NK-92 treated with Interleukin-12 subunit alpha and Interleukin-12 subunit beta, amount 100 ng/mL, for 24 hours (cell line): ENCODE results near the gene AXIN2.
A peak's percentile ranks its signal among the peaks of the same experiment; 100 is the strongest.

Source experiments
- DNase-seq: peaks from one replicate; lab custom pipeline; 2025; lab: John Stamatoyannopoulos, UW

The AXIN2 gene

DNA sequence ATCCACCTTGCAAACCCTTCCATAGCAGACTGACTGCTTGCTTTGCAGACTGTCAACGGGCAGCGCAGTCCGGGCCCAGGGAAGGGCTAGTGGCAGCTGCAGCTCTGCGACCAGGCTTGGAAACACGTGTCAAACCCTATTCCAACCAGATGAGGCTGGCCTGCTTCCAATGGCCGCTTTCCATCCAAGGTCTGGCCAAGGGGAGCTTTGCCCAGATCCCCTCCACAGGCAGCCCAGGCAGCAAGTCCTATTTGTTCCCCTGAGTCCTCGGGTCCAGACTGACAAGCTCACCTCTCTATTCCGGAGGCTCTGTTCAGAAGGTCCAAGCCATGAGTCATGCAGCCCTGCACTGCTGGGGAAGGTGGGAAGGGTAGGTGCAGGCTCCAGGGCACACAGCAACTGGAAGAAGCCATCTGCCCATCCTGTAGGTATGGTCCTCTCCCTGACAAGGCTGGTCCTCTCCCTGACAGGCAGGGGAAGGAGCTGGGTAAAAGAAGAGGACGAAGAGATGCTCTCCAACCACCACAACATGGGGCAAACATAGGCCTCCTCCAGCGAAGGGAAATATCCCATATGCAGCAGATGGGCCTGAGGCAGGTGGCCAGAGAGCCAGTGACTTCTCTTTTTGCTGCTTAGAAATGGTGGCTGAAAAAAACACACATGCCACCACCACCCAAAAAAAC is 22.6 kb upstream of the AXIN2 start:
- DNase-seq, result no peak

- no peak for DNase-seq
These were observed 15.5 kb upstream of the AXIN2 start for GRCh38 chr17:65576939-65577338.

DNA sequence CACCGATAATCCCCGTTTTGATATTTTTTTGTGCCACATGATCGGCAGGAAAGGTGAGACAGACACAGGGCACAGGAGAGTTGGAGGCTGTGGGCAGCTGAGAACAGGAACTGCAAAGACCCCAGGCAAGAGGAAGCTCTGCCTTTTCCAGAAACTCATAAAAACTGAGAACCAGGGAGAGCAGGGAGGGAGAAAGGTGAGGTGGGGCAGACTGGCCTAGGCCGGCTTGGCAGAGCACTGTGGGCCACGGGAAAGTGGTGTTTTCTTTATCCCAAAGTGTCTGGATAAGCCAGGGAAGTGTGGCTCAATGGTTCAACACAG is 11.8 kb upstream of the AXIN2 start:
- DNase-seq, result no peak

DNA sequence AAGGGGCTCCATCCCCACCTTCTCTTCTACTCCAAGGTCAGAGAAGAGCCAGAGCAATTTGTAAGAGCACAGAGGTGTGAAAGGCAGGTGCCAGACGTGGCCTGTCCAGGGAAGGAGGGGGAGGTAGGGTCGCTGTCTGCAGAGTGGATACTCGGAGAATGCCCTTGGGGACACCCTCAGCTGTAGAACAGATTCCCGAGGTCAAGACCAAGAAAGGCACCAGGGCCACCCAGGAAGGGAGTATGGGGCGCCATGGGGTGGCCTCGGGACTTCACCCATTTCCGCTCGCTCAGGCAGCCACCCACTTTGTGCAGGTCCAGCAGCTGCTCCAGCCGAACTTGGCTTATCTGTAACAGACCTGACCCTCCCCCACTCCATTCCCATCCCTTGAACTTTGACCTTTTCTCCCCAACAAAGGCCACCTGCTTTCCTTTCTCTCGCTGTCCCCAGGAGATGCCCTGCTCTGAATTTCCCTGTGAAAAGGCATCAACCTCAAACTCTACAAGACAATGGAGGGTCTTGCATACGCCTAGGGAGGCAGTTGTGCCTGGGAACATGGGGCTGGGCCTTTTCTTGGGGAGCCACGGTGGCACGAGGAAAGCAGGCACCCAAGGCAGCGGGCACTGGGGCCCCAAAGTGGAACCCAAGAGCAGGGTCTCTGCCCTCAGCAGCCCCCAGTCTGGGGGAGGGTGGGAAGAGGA is 11.3 kb upstream of the AXIN2 start:
- no peak for DNase-seq

GRCh38 chr17:65572186-65572580 is 10.7 kb upstream of the AXIN2 start:
- no peak for DNase-seq

- DNase-seq, result no peak
These were observed 7.5 kb upstream of the AXIN2 start for GRCh38 chr17:65568918-65569317.

GRCh38 chr17:65567566-65567965 is 6.1 kb upstream of the AXIN2 start:
- no peak for DNase-seq

- DNase-seq, result no peak
These were observed 4.1 kb upstream of the AXIN2 start for GRCh38 chr17:65565559-65565958.

- no peak for DNase-seq
These were observed 3.3 kb upstream of the AXIN2 start for GRCh38 chr17:65564793-65565192.

- DNase-seq, result no peak
These were observed 721 bp upstream of the AXIN2 start for GRCh38 chr17:65562206-65562531.

- no peak for DNase-seq
These were observed 608 bp downstream of the AXIN2 start for GRCh38 chr17:65560628-65561451.

DNA sequence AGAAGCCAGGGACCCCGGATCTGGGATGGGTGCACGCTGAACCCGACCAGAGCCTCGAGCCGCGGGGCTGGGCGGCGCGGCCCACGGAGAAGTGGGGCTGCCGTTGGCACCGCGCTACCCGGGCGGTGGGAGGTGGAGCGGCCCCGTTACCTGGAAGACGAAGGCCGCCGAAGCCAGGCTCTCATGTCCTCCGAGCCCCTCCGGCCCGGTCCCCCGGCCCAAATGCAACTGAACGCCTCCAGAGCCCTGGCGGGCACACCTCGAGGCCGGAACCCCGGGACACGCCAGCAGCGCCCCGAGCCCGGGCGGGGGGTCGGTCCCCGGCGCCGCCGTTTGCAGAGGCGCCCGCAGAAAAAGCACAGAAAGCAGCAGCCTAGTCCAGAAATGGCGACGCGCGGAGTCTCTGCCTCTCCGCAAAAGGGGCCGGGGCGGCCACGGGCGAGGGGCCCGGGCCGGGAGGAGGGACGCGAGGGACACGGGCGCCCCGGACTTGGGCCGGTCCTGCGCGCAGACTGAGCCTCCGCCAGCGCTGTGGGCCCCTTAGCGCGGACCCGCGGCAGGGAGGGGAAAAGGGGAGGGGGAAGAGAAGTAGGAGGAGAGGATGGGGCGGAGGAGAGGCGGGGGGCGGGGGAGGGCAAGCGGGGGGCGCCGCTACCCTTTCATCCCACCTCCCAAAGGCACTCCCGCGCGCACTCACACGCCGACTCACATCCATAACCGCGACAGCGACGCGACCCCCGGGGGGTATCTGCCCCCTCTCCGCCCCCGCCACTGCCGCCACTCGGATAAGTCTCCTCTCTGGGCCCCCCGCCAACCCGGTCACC is 1.4 kb downstream of the AXIN2 start:
- no peak for DNase-seq

GRCh38 chr17:65559461-65559803 is 2.0 kb downstream of the AXIN2 start:
- DNase-seq, result no peak

GRCh38 chr17:65558683-65559460 is 2.6 kb downstream of the AXIN2 start:
- no peak for DNase-seq

DNA sequence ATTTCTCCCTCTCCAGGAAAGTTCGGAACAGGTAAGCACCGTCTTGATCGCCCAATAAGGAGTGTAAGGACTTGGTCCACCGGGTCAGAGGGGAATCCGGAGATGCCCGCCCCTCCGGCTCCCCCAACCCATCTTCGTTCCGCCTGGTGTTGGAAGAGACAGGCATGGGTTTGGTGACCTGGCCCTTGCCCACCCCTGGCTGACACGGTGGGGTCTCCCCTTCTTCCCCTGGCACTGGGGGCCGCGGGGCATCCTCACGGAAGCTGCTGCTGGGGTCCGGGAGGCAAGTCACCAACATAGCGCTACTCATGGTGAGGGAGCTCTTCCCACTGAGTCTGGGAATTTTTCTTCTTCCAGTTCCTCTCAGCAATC is 3.2 kb downstream of the AXIN2 start:
- DNase-seq, result no peak

DNA sequence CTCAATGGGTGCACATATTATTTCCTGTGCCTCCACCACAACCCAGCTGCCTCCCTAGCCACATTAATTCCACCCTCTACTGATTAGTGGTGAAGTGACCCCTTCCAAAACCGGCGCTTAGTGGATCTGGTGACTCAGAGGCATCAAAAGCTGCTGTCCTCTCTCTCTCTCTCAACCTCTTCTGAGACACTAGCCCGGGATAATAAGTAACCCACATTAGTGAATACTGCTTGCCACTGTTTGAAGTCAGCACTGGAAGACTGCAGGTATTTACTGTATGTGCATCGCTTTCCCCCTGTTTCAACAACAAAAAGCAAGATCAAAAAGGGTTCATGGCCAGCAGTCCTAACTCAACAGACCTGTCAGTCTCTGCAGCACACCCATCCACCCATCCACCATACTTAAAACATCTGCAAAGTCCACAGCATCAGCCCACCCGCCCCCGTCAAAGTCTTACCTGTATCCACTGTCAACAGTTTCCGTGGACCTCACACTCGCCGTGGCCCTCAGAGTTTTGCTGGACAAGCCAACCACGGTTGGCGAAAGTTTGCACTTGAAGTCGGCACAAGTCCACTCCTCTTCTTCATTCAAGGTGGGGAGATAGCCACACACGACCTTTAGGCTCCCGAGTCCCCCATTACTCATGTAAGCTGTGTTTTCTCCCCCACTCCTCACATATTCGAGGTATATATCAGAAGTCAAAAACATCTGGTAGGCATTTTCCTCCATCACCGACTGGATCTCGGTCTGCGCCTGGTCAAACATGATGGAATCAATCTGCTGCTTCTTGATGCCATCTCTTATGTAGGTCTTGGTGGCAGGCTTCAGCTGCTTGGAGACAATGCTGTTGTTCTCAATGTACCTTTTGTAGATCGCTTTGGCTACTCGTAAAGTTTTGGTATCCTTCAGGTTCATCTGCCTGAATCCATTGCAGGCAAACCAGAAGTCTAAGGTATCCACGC is 3.8 kb downstream of the AXIN2 start:
- no peak for DNase-seq

- DNase-seq, result no peak
These were observed 4.5 kb downstream of the AXIN2 start for GRCh38 chr17:65556910-65557348.

DNA sequence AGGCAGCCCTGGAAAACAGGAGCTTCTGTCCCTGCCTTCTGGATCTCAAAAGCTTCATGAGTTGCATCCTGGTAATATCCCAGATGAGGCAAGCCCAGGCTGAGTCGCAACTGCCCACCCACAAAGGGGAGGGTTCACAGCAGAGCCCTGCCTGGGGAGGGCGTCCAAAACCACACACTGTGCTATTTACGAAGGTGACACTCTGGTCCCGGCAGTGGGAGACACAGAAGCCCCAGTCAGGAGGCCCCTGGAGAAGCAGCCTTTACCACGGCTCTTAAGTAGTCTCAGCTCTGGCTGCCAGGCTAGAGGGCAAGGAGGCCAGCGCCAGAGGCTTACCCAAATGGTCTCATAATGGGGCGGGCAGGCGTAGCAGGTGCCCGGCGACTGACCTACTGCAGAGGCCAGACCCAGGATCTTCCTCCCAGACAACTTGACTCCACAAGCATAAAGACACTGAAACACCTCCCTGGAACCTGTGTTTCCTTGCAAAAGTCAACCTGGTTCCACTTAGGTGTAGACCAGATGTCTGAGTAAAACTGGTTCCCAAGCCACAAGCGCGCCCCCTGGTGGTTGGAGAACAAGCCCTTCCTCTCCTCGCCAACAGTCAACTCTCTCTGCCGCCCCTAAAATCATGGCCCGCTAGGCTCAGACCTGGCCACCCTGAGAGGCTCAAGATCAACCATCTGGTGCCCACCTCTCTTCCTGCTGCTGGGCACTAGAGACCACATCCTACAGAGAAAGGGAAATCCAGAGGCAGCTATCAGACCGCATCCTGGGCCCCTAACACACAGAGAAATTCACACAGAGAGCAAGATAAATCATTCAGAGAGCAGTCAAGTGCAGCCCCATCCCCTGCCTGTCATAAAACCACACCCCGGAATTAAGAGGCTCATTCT is 5.2 kb downstream of the AXIN2 start:
- DNase-seq, result peak; percentile 70

GRCh38 chr17:65554553-65555223 is 6.8 kb downstream of the AXIN2 start:
- no peak for DNase-seq
